ENCODE results near the gene LCNL1. TPM values are rescaled to one million over a fixed set of nuclear protein-coding genes. Genes with fewer than 3 reads are reported as not detected.
A peak's percentile ranks its signal among the peaks of the same experiment; 100 is the strongest.

LCNL1 gene
- total RNA-seq, 1 experiment from 2014 or later: not detected

DNA sequence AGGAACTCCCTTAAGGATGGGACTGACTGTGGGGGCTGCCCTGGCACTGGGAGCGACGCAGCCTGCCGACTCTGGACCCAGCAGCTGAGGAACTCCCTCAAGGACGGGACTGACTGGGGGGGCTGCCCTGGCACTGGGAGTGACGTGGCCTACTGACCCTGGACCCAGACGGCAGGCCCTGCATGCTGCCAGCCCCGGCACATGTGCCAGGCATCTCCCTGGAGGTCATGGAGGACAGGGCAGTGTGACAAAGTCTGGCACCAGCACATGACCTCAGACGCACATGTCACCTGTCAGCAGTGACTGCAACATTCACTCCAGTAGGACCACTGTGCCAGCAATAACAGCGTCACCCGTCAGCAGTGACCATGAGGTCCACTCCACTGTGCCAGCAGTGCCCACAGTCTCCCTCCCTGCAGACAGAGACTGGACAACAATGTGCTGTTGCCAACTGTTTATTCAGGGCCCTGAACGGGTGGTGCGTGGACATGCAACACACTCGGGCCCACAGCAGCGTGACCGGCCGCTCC is 42.7 kb upstream of the LCNL1 start:
- DNase-seq (ENCODE audit: low spot score): no peak
- Histone ChIP-seq H3K4me1 (ENCODE audit: insufficient read depth, low read length, poor library complexity, severe bottlenecking) (no peaks in the 10 kb centered on the region), H3K27ac (ENCODE audit: low read depth, low read length, poor library complexity, severe bottlenecking) (no peak overlapping the region), H3K4me3 (ENCODE audit: low read depth, low read length, poor library complexity, severe bottlenecking) (no peak overlapping the region), H3K36me3 (ENCODE audit: insufficient read depth, low read length, poor library complexity, severe bottlenecking) (peaks cover 33% of the 10 kb centered on the region), H3K9me3 (ENCODE audit: low read depth, low read length, poor library complexity, severe bottlenecking) (no peaks in the 10 kb centered on the region), H3K27me3 (replicated peaks; ENCODE audit: insufficient read depth, low read depth, low read length, poor library complexity) (no peaks in the 10 kb centered on the region)
- ChIA-PET POLR2A (ENCODE audit: low non-redundant PET) (no interaction called here), CTCF (no interaction called here)
- no TSS peak for BruUV-seq (replicated peaks)
- intact Hi-C loops (cut with micrococcal nuclease; ENCODE audit: unreplicated experiment): no loop called here
- TF ChIP-seq, protein P1, sequence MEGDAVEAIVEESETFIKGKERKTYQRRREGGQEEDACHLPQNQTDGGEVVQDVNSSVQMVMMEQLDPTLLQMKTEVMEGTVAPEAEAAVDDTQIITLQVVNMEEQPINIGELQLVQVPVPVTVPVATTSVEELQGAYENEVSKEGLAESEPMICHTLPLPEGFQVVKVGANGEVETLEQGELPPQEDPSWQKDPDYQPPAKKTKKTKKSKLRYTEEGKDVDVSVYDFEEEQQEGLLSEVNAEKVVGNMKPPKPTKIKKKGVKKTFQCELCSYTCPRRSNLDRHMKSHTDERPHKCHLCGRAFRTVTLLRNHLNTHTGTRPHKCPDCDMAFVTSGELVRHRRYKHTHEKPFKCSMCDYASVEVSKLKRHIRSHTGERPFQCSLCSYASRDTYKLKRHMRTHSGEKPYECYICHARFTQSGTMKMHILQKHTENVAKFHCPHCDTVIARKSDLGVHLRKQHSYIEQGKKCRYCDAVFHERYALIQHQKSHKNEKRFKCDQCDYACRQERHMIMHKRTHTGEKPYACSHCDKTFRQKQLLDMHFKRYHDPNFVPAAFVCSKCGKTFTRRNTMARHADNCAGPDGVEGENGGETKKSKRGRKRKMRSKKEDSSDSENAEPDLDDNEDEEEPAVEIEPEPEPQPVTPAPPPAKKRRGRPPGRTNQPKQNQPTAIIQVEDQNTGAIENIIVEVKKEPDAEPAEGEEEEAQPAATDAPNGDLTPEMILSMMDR (conservative IDR thresholded peaks at IDR 0.05; ENCODE audit: low read depth, low read length): no peak
- TF ChIP-seq EZH2 (IDR thresholded peaks at IDR 0.05; ENCODE audit: borderline replicate concordance, low read depth, low read length, poor library complexity, severe bottlenecking): no peak

DNA sequence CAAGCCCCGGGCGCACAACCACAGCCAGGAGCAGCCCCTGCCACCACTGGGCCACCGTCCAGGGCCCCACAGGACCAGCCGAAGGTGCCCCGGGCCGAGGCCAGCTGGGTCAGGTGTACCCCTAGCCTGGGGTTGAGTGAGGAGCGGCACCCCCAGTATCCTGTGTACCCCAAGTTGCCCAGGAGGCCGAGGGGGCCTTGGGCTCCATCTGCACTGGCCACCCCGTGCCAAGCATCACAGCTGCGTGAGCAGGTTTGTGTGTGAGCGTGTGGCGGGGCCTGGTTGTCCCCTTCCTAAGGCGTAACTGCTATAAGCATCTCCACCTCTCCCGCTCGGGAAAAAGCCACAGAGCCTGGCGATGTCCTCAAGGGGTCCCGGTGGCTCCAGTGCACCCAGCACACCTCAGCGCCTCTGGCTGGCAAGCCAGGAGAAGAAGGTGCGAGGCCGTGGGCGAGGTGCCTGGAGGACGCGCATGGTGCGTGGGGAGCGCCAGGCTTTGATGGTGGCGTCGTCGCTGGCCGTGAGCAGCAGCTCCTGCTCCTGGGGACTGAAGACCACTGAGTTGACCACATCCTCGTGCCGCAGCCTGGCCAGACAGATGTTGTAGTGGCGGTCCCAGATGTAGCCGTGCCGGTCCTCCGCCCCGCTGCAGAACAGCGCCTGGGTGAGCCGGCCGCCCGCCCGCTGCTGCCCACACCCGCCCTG is 42.1 kb upstream of the LCNL1 start:
- CTCF ChIA-PET: no interaction called here
- no peaks in the 10 kb centered on the region for H3K27me3 ChIP-seq (replicated peaks; ENCODE audit: insufficient read depth, low read depth, low read length, poor library complexity)
- TF ChIP-seq EZH2 (IDR thresholded peaks at IDR 0.05; ENCODE audit: borderline replicate concordance, low read depth, low read length, poor library complexity, severe bottlenecking): no peak
- TF ChIP-seq, protein P1 (conservative IDR thresholded peaks at IDR 0.05; ENCODE audit: low read depth, low read length): no peak
- no peak for DNase-seq (ENCODE audit: low spot score)
- H3K4me3 ChIP-seq (ENCODE audit: low read depth, low read length, poor library complexity, severe bottlenecking): no peak overlapping the region
- H3K9me3 ChIP-seq (ENCODE audit: low read depth, low read length, poor library complexity, severe bottlenecking): no peaks in the 10 kb centered on the region
- no peaks in the 10 kb centered on the region for H3K4me1 ChIP-seq (ENCODE audit: insufficient read depth, low read length, poor library complexity, severe bottlenecking)
- peaks cover 33% of the 10 kb centered on the region for H3K36me3 ChIP-seq (ENCODE audit: insufficient read depth, low read length, poor library complexity, severe bottlenecking)
- POLR2A ChIA-PET (ENCODE audit: low non-redundant PET): no interaction called here
- TSS peak; percentile 33 for BruUV-seq (replicated peaks)
- intact Hi-C loops (cut with micrococcal nuclease; ENCODE audit: unreplicated experiment): no loop called here
- H3K27ac ChIP-seq (ENCODE audit: low read depth, low read length, poor library complexity, severe bottlenecking): no peak overlapping the region

DNA sequence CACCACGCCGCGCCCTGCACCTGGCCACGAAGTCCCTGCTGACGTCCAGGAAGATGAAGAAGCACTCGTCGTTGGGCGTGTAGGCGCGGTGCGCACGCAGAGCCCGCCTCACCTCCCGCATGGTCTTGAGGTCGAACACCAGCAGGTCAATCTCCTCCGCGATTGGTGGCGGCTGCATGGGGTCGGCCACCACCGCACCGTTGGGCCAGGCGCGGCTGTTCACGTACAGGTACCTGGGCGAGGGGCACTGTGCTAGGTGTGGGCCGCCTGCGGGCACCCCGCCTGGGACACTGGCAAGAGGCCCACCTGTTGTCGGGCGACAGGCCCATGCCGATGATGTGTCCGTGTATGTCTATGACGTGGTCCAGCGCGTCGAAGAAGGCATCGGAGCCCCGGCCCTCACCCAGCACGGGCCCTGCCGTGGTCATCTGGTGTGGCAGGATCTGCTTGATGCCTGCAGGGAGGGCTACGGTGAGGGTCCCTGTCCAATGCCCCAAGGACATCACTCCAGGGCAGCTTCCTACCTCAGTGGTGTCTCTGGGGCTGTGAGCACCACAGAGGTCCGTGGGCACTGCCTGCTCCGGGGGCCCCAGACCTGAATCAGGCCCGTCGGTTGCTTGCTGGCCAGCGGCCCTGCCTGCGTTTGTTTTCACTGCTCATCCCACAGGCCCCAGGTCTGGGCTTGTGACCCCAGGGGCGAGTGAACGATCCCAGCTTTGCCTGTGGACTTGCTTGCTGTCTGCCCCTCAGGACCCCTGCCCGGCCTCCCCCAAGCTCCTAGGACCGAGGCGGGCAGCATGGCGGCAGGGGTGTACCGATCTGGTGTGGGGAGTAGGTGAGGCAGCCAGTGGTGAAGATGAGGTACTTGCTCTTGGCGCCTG is 41.3 kb upstream of the LCNL1 start:
- BruUV-seq (replicated peaks): no TSS peak
- intact Hi-C loops (cut with micrococcal nuclease; ENCODE audit: unreplicated experiment): no loop called here
- H3K36me3 ChIP-seq (ENCODE audit: insufficient read depth, low read length, poor library complexity, severe bottlenecking): peaks cover 33% of the 10 kb centered on the region
- ChIA-PET CTCF (interaction anchor here (0.5 kb wide), 1 partner anchor 37 kb away, joined by 9 read pairs; no protein-coding TSS in a partner anchor), POLR2A (ENCODE audit: low non-redundant PET) (no interaction called here)
- H3K4me1 ChIP-seq (ENCODE audit: insufficient read depth, low read length, poor library complexity, severe bottlenecking): no peaks in the 10 kb centered on the region
- H3K27ac ChIP-seq (ENCODE audit: low read depth, low read length, poor library complexity, severe bottlenecking): no peak overlapping the region
- no peaks in the 10 kb centered on the region for H3K27me3 ChIP-seq (replicated peaks; ENCODE audit: insufficient read depth, low read depth, low read length, poor library complexity)
- no peak overlapping the region for H3K4me3 ChIP-seq (ENCODE audit: low read depth, low read length, poor library complexity, severe bottlenecking)
- no peak for DNase-seq (ENCODE audit: low spot score)
- H3K9me3 ChIP-seq (ENCODE audit: low read depth, low read length, poor library complexity, severe bottlenecking): no peaks in the 10 kb centered on the region
- TF ChIP-seq, protein P1 (conservative IDR thresholded peaks at IDR 0.05; ENCODE audit: low read depth, low read length): no peak
- TF ChIP-seq EZH2 (IDR thresholded peaks at IDR 0.05; ENCODE audit: borderline replicate concordance, low read depth, low read length, poor library complexity, severe bottlenecking): no peak

Measured in A673 (cell line).